ENCODE measurements around the gene TRAF4.
A peak's percentile ranks its signal among the peaks of the same experiment; 100 is the strongest.

TRAF4 gene

GRCh38 chr17:28712705-28713415, 31.0 kb upstream of the TRAF4 start:
- H3K4me2 ChIP-seq (ENCODE audit: low read length) = peak overlapping the region; percentile 0
- no peak overlapping the region for H3K18ac ChIP-seq (ENCODE audit: low read length)
- H4K5ac ChIP-seq (ENCODE audit: low read length) = no peak overlapping the region
- WGBS (ENCODE audit: extremely low coverage, insufficient coverage, low lambda C conversion rate) = no CpG with 5 or more reads among the region's 7 CpGs
- H3K9ac ChIP-seq (ENCODE audit: low read length) = peak overlapping the region; percentile 82
- no peak overlapping the region for H2BK15ac ChIP-seq (replicated peaks; ENCODE audit: low read depth)
- peak overlapping the region; percentile 6 for H3K27ac ChIP-seq (ENCODE audit: low read depth, low read length)
- H3K27me3 ChIP-seq (ENCODE audit: insufficient read depth, low read length, poor library complexity) = no peaks in the 10 kb centered on the region
- no peak for DNase-seq
- H3K36me3 ChIP-seq (ENCODE audit: control insufficient read depth, insufficient read depth, low read length) = peaks cover 11% of the 10 kb centered on the region
- H3K79me1 ChIP-seq (ENCODE audit: low read length) = peaks cover 23% of the 10 kb centered on the region
- H3K4me3 ChIP-seq (ENCODE audit: low read length) = no peak overlapping the region
- H3K56ac ChIP-seq (ENCODE audit: low read length) = peak overlapping the region; percentile 87
- H2BK5ac ChIP-seq (ENCODE audit: low read length) = no peak overlapping the region
- peak overlapping the region; percentile 46 for H2AK5ac ChIP-seq (ENCODE audit: low read length)
- H3K4ac ChIP-seq (ENCODE audit: low read depth, low read length) = no peak overlapping the region
- H3K4me1 ChIP-seq (ENCODE audit: control insufficient read depth, low read depth, low read length) = peaks cover 6% of the 10 kb centered on the region
- peaks cover 23% of the 10 kb centered on the region for H3K79me2 ChIP-seq (ENCODE audit: control insufficient read depth, insufficient read depth, low read length)
- H3K23ac ChIP-seq (ENCODE audit: low read length) = no peak overlapping the region
- no peak overlapping the region for H4K8ac ChIP-seq (ENCODE audit: low read depth, low read length)
- H2BK120ac ChIP-seq (ENCODE audit: low read depth, low read length) = no peak overlapping the region

DNA sequence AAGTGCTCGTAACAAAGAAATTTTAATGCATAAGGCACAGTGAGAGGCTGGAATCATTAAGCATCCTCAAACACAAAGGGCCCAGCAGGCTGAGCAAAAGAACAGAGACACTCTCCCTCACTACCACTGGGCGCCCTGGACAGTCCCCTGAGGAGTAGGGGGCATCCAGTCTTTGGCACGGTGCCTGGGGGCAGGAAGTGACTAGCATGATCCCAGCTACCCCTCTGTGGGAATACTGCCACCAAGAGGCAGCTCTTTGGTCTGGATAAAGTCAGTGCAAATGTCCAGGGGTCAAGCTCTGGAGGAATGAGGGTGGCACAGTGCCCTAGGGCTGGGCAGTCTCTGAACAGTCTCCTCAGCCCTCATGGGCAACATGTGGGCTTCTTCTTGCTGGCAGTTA, 29.5 kb upstream of the TRAF4 start:
- no peak overlapping the region for H3K18ac ChIP-seq (ENCODE audit: low read length)
- no peak for DNase-seq
- no peak overlapping the region for H3K9ac ChIP-seq (ENCODE audit: low read length)
- H4K8ac ChIP-seq (ENCODE audit: low read depth, low read length) = no peak overlapping the region
- peaks cover 11% of the 10 kb centered on the region for H3K36me3 ChIP-seq (ENCODE audit: control insufficient read depth, insufficient read depth, low read length)
- H3K4ac ChIP-seq (ENCODE audit: low read depth, low read length) = no peak overlapping the region
- H3K23ac ChIP-seq (ENCODE audit: low read length) = no peak overlapping the region
- WGBS (ENCODE audit: extremely low coverage, insufficient coverage, low lambda C conversion rate) = no CpG with 5 or more reads among the region's 3 CpGs
- H3K79me1 ChIP-seq (ENCODE audit: low read length) = peaks cover 23% of the 10 kb centered on the region
- no peak overlapping the region for H3K56ac ChIP-seq (ENCODE audit: low read length)
- H2BK120ac ChIP-seq (ENCODE audit: low read depth, low read length) = no peak overlapping the region
- H3K4me3 ChIP-seq (ENCODE audit: low read length) = no peak overlapping the region
- no peak overlapping the region for H2BK15ac ChIP-seq (replicated peaks; ENCODE audit: low read depth)
- no peaks in the 10 kb centered on the region for H3K27me3 ChIP-seq (ENCODE audit: insufficient read depth, low read length, poor library complexity)
- no peak overlapping the region for H3K27ac ChIP-seq (ENCODE audit: low read depth, low read length)
- no peak overlapping the region for H2AK5ac ChIP-seq (ENCODE audit: low read length)
- H3K79me2 ChIP-seq (ENCODE audit: control insufficient read depth, insufficient read depth, low read length) = peaks cover 23% of the 10 kb centered on the region
- H3K4me1 ChIP-seq (ENCODE audit: control insufficient read depth, low read depth, low read length) = peaks cover 8% of the 10 kb centered on the region
- no peak overlapping the region for H4K5ac ChIP-seq (ENCODE audit: low read length)
- H3K4me2 ChIP-seq (ENCODE audit: low read length) = no peak overlapping the region
- H2BK5ac ChIP-seq (ENCODE audit: low read length) = no peak overlapping the region

GRCh38 chr17:28715217-28715616, 28.6 kb upstream of the TRAF4 start:
- no peak overlapping the region for H2BK120ac ChIP-seq (ENCODE audit: low read depth, low read length)
- H3K4me2 ChIP-seq (ENCODE audit: low read length) = no peak overlapping the region
- H3K4me1 ChIP-seq (ENCODE audit: control insufficient read depth, low read depth, low read length) = peaks cover 8% of the 10 kb centered on the region
- no peak overlapping the region for H3K23ac ChIP-seq (ENCODE audit: low read length)
- peak overlapping the region; percentile 17 for H3K9ac ChIP-seq (ENCODE audit: low read length)
- H2BK5ac ChIP-seq (ENCODE audit: low read length) = no peak overlapping the region
- H3K4ac ChIP-seq (ENCODE audit: low read depth, low read length) = no peak overlapping the region
- no CpG with 5 or more reads among the region's 2 CpGs for WGBS (ENCODE audit: extremely low coverage, insufficient coverage, low lambda C conversion rate)
- peaks cover 11% of the 10 kb centered on the region for H3K36me3 ChIP-seq (ENCODE audit: control insufficient read depth, insufficient read depth, low read length)
- H2BK15ac ChIP-seq (replicated peaks; ENCODE audit: low read depth) = no peak overlapping the region
- no peak overlapping the region for H2AK5ac ChIP-seq (ENCODE audit: low read length)
- peaks cover 25% of the 10 kb centered on the region for H3K79me2 ChIP-seq (ENCODE audit: control insufficient read depth, insufficient read depth, low read length)
- DNase-seq = no peak
- H3K18ac ChIP-seq (ENCODE audit: low read length) = no peak overlapping the region
- H3K27ac ChIP-seq (ENCODE audit: low read depth, low read length) = no peak overlapping the region
- no peak overlapping the region for H4K8ac ChIP-seq (ENCODE audit: low read depth, low read length)
- H3K4me3 ChIP-seq (ENCODE audit: low read length) = no peak overlapping the region
- peak overlapping the region; percentile 38 for H3K56ac ChIP-seq (ENCODE audit: low read length)
- no peaks in the 10 kb centered on the region for H3K27me3 ChIP-seq (ENCODE audit: insufficient read depth, low read length, poor library complexity)
- peaks cover 20% of the 10 kb centered on the region for H3K79me1 ChIP-seq (ENCODE audit: low read length)
- H4K5ac ChIP-seq (ENCODE audit: low read length) = no peak overlapping the region

DNA sequence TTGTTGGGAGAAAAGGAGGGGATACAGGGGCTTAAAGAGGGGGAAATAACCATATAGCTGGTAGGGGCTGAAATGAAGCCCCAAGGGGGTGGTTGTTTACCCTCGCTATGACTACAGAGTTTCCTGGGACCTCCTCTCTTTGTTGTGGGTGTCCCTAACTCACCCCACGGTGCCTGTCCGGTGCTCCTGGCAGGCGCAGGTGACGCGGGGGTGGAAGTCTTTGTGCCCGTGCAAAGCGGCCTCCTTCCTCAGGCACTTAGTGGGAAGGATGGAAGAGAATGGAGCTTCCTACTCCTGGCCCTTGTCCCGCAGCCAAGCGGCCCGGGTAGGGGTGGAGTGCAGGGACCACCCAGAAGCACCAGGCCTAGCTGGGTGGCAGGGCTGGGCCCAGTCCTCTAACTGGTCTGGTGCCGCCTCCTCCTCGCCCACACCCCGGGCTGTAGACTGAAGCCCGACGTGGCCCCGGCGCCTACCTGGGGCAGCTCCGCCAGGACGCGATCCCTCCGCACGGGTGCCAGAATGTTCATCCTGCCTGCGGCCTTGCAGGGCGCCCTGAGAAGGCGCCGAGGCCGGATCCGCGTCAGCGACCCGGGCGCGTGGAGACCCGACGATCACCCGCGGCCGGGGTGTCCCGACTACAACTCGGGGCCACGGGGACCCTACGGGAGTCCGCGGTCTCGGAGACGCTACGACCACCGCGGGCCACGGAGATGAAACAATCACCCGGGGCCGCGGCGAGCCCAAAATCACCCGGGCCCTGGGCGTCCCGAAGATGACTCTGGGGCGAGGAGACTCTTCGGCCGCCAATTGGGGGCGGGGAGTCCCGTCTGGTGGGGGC, 26.9 kb upstream of the TRAF4 start:
- WGBS (ENCODE audit: extremely low coverage, insufficient coverage, low lambda C conversion rate) = no CpG with 5 or more reads among the region's 63 CpGs
- Histone ChIP-seq H4K5ac (ENCODE audit: low read length) (no peak overlapping the region), H3K4me2 (ENCODE audit: low read length) (peak overlapping the region; percentile 73), H3K4me1 (ENCODE audit: control insufficient read depth, low read depth, low read length) (peaks cover 8% of the 10 kb centered on the region), H3K27me3 (ENCODE audit: insufficient read depth, low read length, poor library complexity) (no peaks in the 10 kb centered on the region), H2BK120ac (ENCODE audit: low read depth, low read length) (peak overlapping the region; percentile 62), H2BK5ac (ENCODE audit: low read length) (peak overlapping the region; percentile 57), H3K9ac (ENCODE audit: low read length) (peak overlapping the region; percentile 98), H3K79me1 (ENCODE audit: low read length) (peaks cover 23% of the 10 kb centered on the region), H4K8ac (ENCODE audit: low read depth, low read length) (no peak overlapping the region), H3K23ac (ENCODE audit: low read length) (peak overlapping the region; percentile 92), H2AK5ac (ENCODE audit: low read length) (peak overlapping the region; percentile 43), H3K27ac (ENCODE audit: low read depth, low read length) (peak overlapping the region; percentile 58), H3K4ac (ENCODE audit: low read depth, low read length) (peak overlapping the region; percentile 93), H2BK15ac (replicated peaks; ENCODE audit: low read depth) (no peak overlapping the region), H3K18ac (ENCODE audit: low read length) (peak overlapping the region; percentile 70), H3K36me3 (ENCODE audit: control insufficient read depth, insufficient read depth, low read length) (peaks cover 13% of the 10 kb centered on the region), H3K79me2 (ENCODE audit: control insufficient read depth, insufficient read depth, low read length) (peaks cover 41% of the 10 kb centered on the region), H3K4me3 (ENCODE audit: low read length) (peak overlapping the region; percentile 89), H3K56ac (ENCODE audit: low read length) (peak overlapping the region; percentile 96)
- peak; percentile 57 for DNase-seq

DNA sequence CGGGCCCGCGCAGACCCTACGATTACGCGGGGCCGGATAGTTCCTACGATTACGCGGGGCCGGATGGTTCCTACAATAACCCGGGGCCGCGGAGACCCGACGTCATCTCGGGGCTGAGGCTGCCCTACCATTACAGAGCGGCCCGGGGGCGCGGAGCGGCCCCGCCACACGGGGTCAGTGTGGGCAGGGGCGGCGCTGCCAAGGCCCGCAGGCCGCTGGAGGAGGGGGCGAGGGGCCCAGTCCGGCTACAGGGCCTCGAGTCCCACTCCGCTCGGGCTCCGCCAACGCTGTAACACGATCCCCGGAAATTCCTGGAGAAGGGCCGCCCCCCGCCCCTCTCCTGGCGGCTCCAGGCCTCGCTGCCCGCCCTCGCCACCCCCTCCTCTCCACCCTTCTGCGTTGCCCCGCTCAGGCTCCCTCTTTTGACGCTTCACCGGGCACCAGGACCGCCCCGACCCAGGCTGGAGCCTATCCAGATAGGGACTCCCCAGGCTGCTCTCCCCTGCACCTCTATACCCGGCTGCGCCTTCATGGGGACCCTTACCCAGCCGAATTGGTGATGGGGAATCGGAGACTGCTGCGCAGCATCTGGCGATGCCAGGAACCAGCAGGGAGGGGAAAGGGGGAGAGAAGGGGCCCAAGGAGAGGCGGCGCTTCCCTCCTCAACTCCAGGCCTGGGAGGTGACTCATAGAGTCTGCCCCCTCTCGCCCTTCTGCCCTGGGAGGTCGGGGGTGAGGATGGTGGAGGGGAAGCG, 26.1 kb upstream of the TRAF4 start, which contains the start of gene RAB34:
Gene RAB34, minus strand, starts transcription at position 291 of the 755 bp plus-strand sequence. CDS start 602 bp downstream, outside the sequence.
- Histone ChIP-seq H3K9ac (ENCODE audit: low read length) (peak within 1 kb of the TSS; percentile 98), H2BK120ac (ENCODE audit: low read depth, low read length) (peak within 1 kb of the TSS; percentile 62), H3K36me3 (ENCODE audit: control insufficient read depth, insufficient read depth, low read length) (peaks cover 18% of the 10 kb centered on the region), H3K27me3 (ENCODE audit: insufficient read depth, low read length, poor library complexity) (no peaks in the 10 kb centered on the region), H3K4me3 (ENCODE audit: low read length) (peak within 1 kb of the TSS; percentile 89), H3K56ac (ENCODE audit: low read length) (peak within 1 kb of the TSS; percentile 97), H2BK5ac (ENCODE audit: low read length) (peak within 1 kb of the TSS; percentile 64), H3K79me1 (ENCODE audit: low read length) (peaks cover 25% of the 10 kb centered on the region), H2AK5ac (ENCODE audit: low read length) (peak within 1 kb of the TSS; percentile 99), H3K4me1 (ENCODE audit: control insufficient read depth, low read depth, low read length) (peaks cover 5% of the 10 kb centered on the region), H3K23ac (ENCODE audit: low read length) (peak within 1 kb of the TSS; percentile 91), H4K5ac (ENCODE audit: low read length) (peak within 1 kb of the TSS; percentile 72), H3K4ac (ENCODE audit: low read depth, low read length) (peak within 1 kb of the TSS; percentile 93), H2BK15ac (replicated peaks; ENCODE audit: low read depth) (no peak within 1 kb of the TSS), H3K79me2 (ENCODE audit: control insufficient read depth, insufficient read depth, low read length) (peaks cover 48% of the 10 kb centered on the region), H4K8ac (ENCODE audit: low read depth, low read length) (no peak within 1 kb of the TSS), H3K27ac (ENCODE audit: low read depth, low read length) (peak within 1 kb of the TSS; percentile 97), H3K4me2 (ENCODE audit: low read length) (peak within 1 kb of the TSS; percentile 88), H3K18ac (ENCODE audit: low read length) (peak within 1 kb of the TSS; percentile 77)
- DNase-seq = peak; percentile 98
- WGBS (ENCODE audit: extremely low coverage, insufficient coverage, low lambda C conversion rate) = no CpG with 5 or more reads among the region's 60 CpGs
